HEK293 (cell line): ENCODE measurements around the gene PHRF1.

Source experiments
- CTCF ChIA-PET: fragments of 350-600 bp; formaldehyde crosslinking; extraction: SDS; loops from one replicate; lab custom pipeline; 2021; ENCODE audit warnings: antibody characterized with exemption; lab: Yijun Ruan, JAX
- POLR2A ChIA-PET: fragments of 300-600 bp; formaldehyde crosslinking; extraction: SDS; loops from one replicate; lab custom pipeline; 2020; ENCODE audit warnings: antibody characterized with exemption, inconsistent platforms; lab: Yijun Ruan, JAX
- H3K27ac ChIP-seq: fragments of 200-500 bp; sonication (Bioruptor generic); 2 replicates; pipeline ENCODE4 v1.5.1; 2014; ENCODE audit warnings: low read depth, low read length, control low read depth, inconsistent platforms; ENCODE audit errors: extremely low read depth
- H3K36me3 ChIP-seq, 2 experiments: fragments of 200-500 bp in 1 of 2; sonication (Bioruptor generic) in 1 of 2; 1 replicate in 1 of 2; 2 replicates in 1 of 2; pipeline ENCODE4 v1.5.1; 2014 to 2017; ENCODE audit warnings: inconsistent platforms in 2 of 2, low read length in 2 of 2; ENCODE audit not compliant: control insufficient read depth in 2 of 2, insufficient read depth in 1 of 2
- H3K4me1 ChIP-seq: fragments of 200-500 bp; sonication (Bioruptor generic); 2 replicates; pipeline ENCODE4 v1.5.1; 2014; ENCODE audit warnings: mild to moderate bottlenecking, low read length, inconsistent platforms; ENCODE audit not compliant: control insufficient read depth, insufficient read depth
- H3K4me3 ChIP-seq: 2 replicates; pipeline ENCODE4 v1.5.1; 2011; ENCODE audit warnings: low read depth, mild to moderate bottlenecking, control low read depth, low read length, moderate library complexity
- H3K9me3 ChIP-seq: fragments of 200-500 bp; sonication (Bioruptor generic); 2 replicates; pipeline ENCODE4 v1.5.1; 2014; ENCODE audit warnings: low read depth, low read length, inconsistent platforms; ENCODE audit not compliant: control insufficient read depth, insufficient read depth
- EGR2 ChIP-seq: fragments of 450-650 bp; formaldehyde crosslinking; IDR thresholded peaks from 2 replicates; pipeline ENCODE4 v1.5.1; 2016; ENCODE audit warnings: low read depth, missing biosample characterization, missing genetic modification characterization
- HOXC10 ChIP-seq: sonication (generic); formaldehyde crosslinking; IDR thresholded peaks from 2 replicates; pipeline ENCODE4 v1.8.1; 2023; ENCODE audit warnings: mild to moderate bottlenecking, missing genetic modification reagents
- MZF1 ChIP-seq: fragments of 450-650 bp; formaldehyde crosslinking; IDR thresholded peaks from 2 replicates; pipeline ENCODE4 v1.5.1; 2017; ENCODE audit warnings: missing biosample characterization, missing genetic modification characterization, borderline replicate concordance
- ZEB2 ChIP-seq: fragments of 450-650 bp; formaldehyde crosslinking; IDR thresholded peaks from 2 replicates; pipeline ENCODE4 v1.5.1; 2016; ENCODE audit warnings: missing biosample characterization, missing genetic modification characterization
- ZFP41 ChIP-seq: fragments of 450-650 bp; formaldehyde crosslinking; IDR thresholded peaks from 2 replicates; pipeline ENCODE4 v1.5.1; 2016; ENCODE audit warnings: missing biosample characterization, missing genetic modification characterization, borderline replicate concordance
- ZNF16 ChIP-seq: fragments of 450-650 bp; formaldehyde crosslinking; IDR thresholded peaks from 2 replicates; pipeline ENCODE4 v1.5.1; 2016; ENCODE audit warnings: low read depth, missing biosample characterization, missing genetic modification characterization
- ZNF174 ChIP-seq: fragments of 450-650 bp; formaldehyde crosslinking; IDR thresholded peaks from 2 replicates; pipeline ENCODE4 v1.5.0; 2017; ENCODE audit warnings: missing biosample characterization, mild to moderate bottlenecking, missing genetic modification characterization
- ZNF184 ChIP-seq: fragments of 450-650 bp; IDR thresholded peaks from 2 replicates; pipeline ENCODE4 v1.5.1; 2018; ENCODE audit warnings: missing biosample characterization, mild to moderate bottlenecking, missing genetic modification characterization
- ZNF2 ChIP-seq: fragments of 450-650 bp; formaldehyde crosslinking; IDR thresholded peaks from 2 replicates; pipeline ENCODE4 v1.5.1; 2016; ENCODE audit warnings: missing biosample characterization, missing genetic modification characterization
- ZNF292 ChIP-seq: fragments of 450-650 bp; formaldehyde crosslinking; IDR thresholded peaks from 2 replicates; pipeline ENCODE4 v1.5.1; 2016; ENCODE audit warnings: low read depth, missing biosample characterization, missing genetic modification characterization, borderline replicate concordance
- ZNF416 ChIP-seq: fragments of 450-650 bp; formaldehyde crosslinking; IDR thresholded peaks from 2 replicates; pipeline ENCODE4 v1.5.1; 2016; ENCODE audit warnings: missing biosample characterization, missing genetic modification characterization
- ZNF423 ChIP-seq: fragments of 450-650 bp; formaldehyde crosslinking; IDR thresholded peaks from 2 replicates; pipeline ENCODE4 v1.5.1; 2016; ENCODE audit warnings: missing biosample characterization, missing genetic modification characterization
- ZNF426 ChIP-seq: fragments of 450-650 bp; formaldehyde crosslinking; IDR thresholded peaks from 2 replicates; pipeline ENCODE4 v1.5.1; 2017; ENCODE audit warnings: missing biosample characterization, missing genetic modification characterization, mild to moderate bottlenecking, inconsistent platforms, moderate library complexity
- ZNF514 ChIP-seq: fragments of 450-650 bp; formaldehyde crosslinking; IDR thresholded peaks from 2 replicates; pipeline ENCODE4 v1.5.1; 2016; ENCODE audit warnings: missing biosample characterization, missing genetic modification characterization
- ZNF521 ChIP-seq: fragments of 450-650 bp; formaldehyde crosslinking; IDR thresholded peaks from 2 replicates; pipeline ENCODE4 v1.5.1; 2017; ENCODE audit warnings: missing biosample characterization, mild to moderate bottlenecking, missing genetic modification characterization
- ZNF596 ChIP-seq: fragments of 450-650 bp; IDR thresholded peaks from 2 replicates; pipeline ENCODE4 v1.5.0; 2018; ENCODE audit warnings: missing biosample characterization, mild to moderate bottlenecking, missing genetic modification characterization, moderate library complexity
- ZNF621 ChIP-seq: fragments of 450-650 bp; formaldehyde crosslinking; IDR thresholded peaks from 2 replicates; pipeline ENCODE4 v1.5.1; 2017; ENCODE audit warnings: missing biosample characterization, missing genetic modification characterization
- ZNF658 ChIP-seq: fragments of 450-650 bp; formaldehyde crosslinking; IDR thresholded peaks from 2 replicates; pipeline ENCODE4; 2016; ENCODE audit warnings: missing biosample characterization, missing genetic modification characterization
- TF ChIP-seq, protein P1 (sequence below): fragments of 450-650 bp; formaldehyde crosslinking; IDR thresholded peaks from 2 replicates; pipeline ENCODE4 v1.5.1; 2016; ENCODE audit warnings: missing biosample characterization, missing genetic modification characterization
- TF ChIP-seq, protein P2 (sequence below): fragments of 450-650 bp; formaldehyde crosslinking; IDR thresholded peaks from 2 replicates; pipeline ENCODE4 v1.5.1; 2017; ENCODE audit warnings: missing biosample characterization, missing genetic modification characterization
- TF ChIP-seq, protein P3 (sequence below): fragments of 450-650 bp; formaldehyde crosslinking; IDR thresholded peaks from 2 replicates; pipeline ENCODE4 v1.5.1; 2017; ENCODE audit warnings: missing biosample characterization, missing genetic modification characterization

The PHRF1 gene

DNA sequence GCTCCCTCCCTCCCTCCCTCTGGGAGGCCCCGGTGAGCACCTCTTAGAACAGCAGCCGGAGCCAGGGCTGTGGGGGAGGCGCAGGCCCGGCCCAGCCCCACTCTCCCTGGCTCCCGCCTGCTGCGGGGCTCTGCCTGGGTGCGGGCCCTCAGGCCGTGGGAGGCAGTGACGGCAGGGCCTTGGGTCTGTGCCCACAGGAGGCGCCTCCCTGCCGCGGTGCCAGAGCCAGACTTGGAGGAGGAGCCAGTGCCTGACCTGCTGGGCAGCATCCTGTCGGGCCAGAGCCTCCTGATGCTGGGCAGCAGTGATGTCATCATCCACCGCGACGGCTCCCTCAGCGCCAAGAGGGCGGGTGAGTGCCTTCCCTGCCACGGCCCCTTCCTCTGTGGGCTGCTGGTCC, 30.0 kb downstream of the PHRF1 start (continued):
- TF ChIP-seq ZNF596 (tag by site-specific recombination) = no peak
- no peak for TF ChIP-seq ZNF184 (tag by site-specific recombination)
- TF ChIP-seq ZNF514 (tag by site-specific recombination) = no peak

DNA sequence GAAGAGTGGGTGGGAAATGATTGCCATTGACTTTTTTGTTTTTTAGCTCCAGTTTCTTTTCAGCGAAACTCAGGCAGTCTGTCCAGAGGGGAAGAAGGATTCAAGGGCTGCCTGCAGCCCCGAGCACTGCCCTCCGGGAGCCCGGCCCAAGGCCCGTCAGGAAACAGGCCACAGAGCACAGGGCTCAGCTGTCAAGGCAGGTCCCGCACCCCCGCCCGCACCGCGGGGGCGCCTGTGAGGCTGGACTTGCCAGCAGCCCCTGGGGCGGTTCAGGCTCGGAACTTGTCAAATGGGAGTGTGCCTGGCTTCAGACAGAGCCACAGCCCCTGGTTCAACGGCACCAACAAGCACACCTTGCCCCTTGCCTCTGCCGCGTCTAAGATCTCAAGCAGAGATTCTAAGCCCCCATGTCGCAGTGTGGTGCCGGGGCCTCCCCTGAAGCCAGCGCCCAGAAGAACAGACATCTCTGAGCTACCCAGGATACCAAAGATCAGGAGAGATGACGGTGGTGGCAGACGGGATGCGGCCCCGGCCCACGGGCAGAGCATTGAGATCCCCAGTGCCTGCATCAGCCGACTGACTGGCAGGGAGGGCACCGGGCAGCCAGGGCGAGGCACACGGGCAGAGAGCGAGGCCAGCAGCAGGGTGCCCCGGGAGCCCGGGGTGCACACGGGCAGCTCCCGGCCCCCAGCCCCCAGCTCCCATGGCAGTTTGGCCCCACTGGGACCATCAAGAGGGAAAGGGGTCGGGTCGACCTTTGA, 30.9 kb downstream of the PHRF1 start:
- Histone ChIP-seq H3K4me3 (no peak overlapping the region), H3K9me3 (no peaks in the 10 kb centered on the region), H3K27ac (no peak overlapping the region), H3K4me1 (no peaks in the 10 kb centered on the region), H3K36me3 (peaks cover 12 to 95% of the 10 kb centered on the region in 2 experiments; a peak in 2 of 3 replicates)
- ChIA-PET POLR2A (no interaction called here), CTCF (interaction anchor here (0.6 to 0.7 kb wide), 2 partner anchors 108 to 177 kb away, joined by 3 to 4 read pairs; no protein-coding TSS in a partner anchor)
- no peak for TF ChIP-seq ZNF658 (tag by site-specific recombination)
- no peak for TF ChIP-seq ZNF621 (tag by site-specific recombination)
- TF ChIP-seq ZNF174 (tag by site-specific recombination) = no peak
- TF ChIP-seq ZNF292 = no peak
- no peak for TF ChIP-seq ZEB2 (tag by site-specific recombination)
- TF ChIP-seq, protein P1, sequence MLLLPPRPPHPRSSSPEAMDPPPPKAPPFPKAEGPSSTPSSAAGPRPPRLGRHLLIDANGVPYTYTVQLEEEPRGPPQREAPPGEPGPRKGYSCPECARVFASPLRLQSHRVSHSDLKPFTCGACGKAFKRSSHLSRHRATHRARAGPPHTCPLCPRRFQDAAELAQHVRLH (tag by site-specific recombination) = no peak
- TF ChIP-seq ZNF16 (tag by site-specific recombination) = no peak
- no peak for TF ChIP-seq ZNF426 (tag by site-specific recombination)
- no peak for TF ChIP-seq MZF1 (tag by site-specific recombination)
- no peak for TF ChIP-seq ZNF423 (tag by site-specific recombination)
- TF ChIP-seq HOXC10 (CRISPR knock-in tag) = no peak
- TF ChIP-seq, protein P2, sequence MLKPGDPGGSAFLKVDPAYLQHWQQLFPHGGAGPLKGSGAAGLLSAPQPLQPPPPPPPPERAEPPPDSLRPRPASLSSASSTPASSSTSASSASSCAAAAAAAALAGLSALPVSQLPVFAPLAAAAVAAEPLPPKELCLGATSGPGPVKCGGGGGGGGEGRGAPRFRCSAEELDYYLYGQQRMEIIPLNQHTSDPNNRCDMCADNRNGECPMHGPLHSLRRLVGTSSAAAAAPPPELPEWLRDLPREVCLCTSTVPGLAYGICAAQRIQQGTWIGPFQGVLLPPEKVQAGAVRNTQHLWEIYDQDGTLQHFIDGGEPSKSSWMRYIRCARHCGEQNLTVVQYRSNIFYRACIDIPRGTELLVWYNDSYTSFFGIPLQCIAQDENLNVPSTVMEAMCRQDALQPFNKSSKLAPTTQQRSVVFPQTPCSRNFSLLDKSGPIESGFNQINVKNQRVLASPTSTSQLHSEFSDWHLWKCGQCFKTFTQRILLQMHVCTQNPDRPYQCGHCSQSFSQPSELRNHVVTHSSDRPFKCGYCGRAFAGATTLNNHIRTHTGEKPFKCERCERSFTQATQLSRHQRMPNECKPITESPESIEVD (tag by site-specific recombination) = no peak
- TF ChIP-seq ZNF2 = no peak
- TF ChIP-seq EGR2 (tag by site-specific recombination) = no peak
- TF ChIP-seq, protein P3, sequence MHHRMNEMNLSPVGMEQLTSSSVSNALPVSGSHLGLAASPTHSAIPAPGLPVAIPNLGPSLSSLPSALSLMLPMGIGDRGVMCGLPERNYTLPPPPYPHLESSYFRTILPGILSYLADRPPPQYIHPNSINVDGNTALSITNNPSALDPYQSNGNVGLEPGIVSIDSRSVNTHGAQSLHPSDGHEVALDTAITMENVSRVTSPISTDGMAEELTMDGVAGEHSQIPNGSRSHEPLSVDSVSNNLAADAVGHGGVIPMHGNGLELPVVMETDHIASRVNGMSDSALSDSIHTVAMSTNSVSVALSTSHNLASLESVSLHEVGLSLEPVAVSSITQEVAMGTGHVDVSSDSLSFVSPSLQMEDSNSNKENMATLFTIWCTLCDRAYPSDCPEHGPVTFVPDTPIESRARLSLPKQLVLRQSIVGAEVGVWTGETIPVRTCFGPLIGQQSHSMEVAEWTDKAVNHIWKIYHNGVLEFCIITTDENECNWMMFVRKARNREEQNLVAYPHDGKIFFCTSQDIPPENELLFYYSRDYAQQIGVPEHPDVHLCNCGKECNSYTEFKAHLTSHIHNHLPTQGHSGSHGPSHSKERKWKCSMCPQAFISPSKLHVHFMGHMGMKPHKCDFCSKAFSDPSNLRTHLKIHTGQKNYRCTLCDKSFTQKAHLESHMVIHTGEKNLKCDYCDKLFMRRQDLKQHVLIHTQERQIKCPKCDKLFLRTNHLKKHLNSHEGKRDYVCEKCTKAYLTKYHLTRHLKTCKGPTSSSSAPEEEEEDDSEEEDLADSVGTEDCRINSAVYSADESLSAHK (tag by site-specific recombination) = no peak
- TF ChIP-seq ZFP41 (tag by site-specific recombination) = no peak
- no peak for TF ChIP-seq ZNF521
- TF ChIP-seq ZNF416 (tag by site-specific recombination) = no peak
